Ovary (tissue), 3 donors: Measurements from ENCODE around the gene EMSY.

Source experiments
- POLR2A ChIP-seq: fragments of 450-650 bp; IDR thresholded peaks from one replicate; pipeline ENCODE4 v1.6.1; 2017; ENCODE audit warnings: antibody characterized with exemption, mild to moderate bottlenecking, moderate library complexity
- TF ChIP-seq, protein P1 (sequence below), 3 donors: fragments of 450-650 bp in 2 of 3; fragments of 200-600 bp in 1 of 3; IDR thresholded peaks; one replicate each; pipeline versions ENCODE4 v1.5.1 to v1.8.0; 2016 to 2022; ENCODE audit warnings: antibody characterized with exemption in 3 of 3, mild to moderate bottlenecking in 1 of 3
- donor health status: DM: no; HTN: no; CAD: no.

- TF ChIP-seq, protein P1, sequence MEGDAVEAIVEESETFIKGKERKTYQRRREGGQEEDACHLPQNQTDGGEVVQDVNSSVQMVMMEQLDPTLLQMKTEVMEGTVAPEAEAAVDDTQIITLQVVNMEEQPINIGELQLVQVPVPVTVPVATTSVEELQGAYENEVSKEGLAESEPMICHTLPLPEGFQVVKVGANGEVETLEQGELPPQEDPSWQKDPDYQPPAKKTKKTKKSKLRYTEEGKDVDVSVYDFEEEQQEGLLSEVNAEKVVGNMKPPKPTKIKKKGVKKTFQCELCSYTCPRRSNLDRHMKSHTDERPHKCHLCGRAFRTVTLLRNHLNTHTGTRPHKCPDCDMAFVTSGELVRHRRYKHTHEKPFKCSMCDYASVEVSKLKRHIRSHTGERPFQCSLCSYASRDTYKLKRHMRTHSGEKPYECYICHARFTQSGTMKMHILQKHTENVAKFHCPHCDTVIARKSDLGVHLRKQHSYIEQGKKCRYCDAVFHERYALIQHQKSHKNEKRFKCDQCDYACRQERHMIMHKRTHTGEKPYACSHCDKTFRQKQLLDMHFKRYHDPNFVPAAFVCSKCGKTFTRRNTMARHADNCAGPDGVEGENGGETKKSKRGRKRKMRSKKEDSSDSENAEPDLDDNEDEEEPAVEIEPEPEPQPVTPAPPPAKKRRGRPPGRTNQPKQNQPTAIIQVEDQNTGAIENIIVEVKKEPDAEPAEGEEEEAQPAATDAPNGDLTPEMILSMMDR (IDR thresholded peaks at IDR 0.05) = no peak
- TF ChIP-seq POLR2A = no peak
These were observed 29.7 kb upstream of the EMSY start for GRCh38 chr11:76415073-76415472.
